HEK293 (cell line): ENCODE measurements around the gene NECAB3.

Experiments used
- GLIS2 ChIP-seq: fragments of 450-650 bp; formaldehyde crosslinking; IDR thresholded peaks from 2 replicates; pipeline ENCODE4 v1.5.1; 2016; ENCODE audit warnings: missing biosample characterization, missing genetic modification characterization
- KLF1 ChIP-seq: fragments of 450-650 bp; formaldehyde crosslinking; IDR thresholded peaks from 2 replicates; pipeline ENCODE4 v1.5.1; 2016; ENCODE audit warnings: missing biosample characterization, missing genetic modification characterization
- SCRT1 ChIP-seq: fragments of 450-650 bp; formaldehyde crosslinking; IDR thresholded peaks from 2 replicates; pipeline ENCODE4 v1.5.1; 2016; ENCODE audit warnings: missing biosample characterization, missing genetic modification characterization, borderline replicate concordance
- SP3 ChIP-seq: fragments of 450-650 bp; formaldehyde crosslinking; IDR thresholded peaks from 2 replicates; pipeline ENCODE4 v1.5.1; 2016; ENCODE audit warnings: missing biosample characterization, missing genetic modification characterization
- ZBTB17 ChIP-seq: fragments of 450-650 bp; formaldehyde crosslinking; IDR thresholded peaks from 2 replicates; pipeline ENCODE4 v1.5.1; 2016; ENCODE audit warnings: missing biosample characterization, missing genetic modification characterization
- ZFHX2 ChIP-seq: fragments of 450-650 bp; formaldehyde crosslinking; conservative IDR thresholded peaks from 2 replicates; pipeline ENCODE4 v1.5.1; 2016; ENCODE audit warnings: missing biosample characterization, missing genetic modification characterization
- ZNF121 ChIP-seq: fragments of 450-650 bp; formaldehyde crosslinking; IDR thresholded peaks from 2 replicates; pipeline ENCODE4 v1.5.1; 2016; ENCODE audit warnings: missing biosample characterization, missing genetic modification characterization
- ZNF223 ChIP-seq: fragments of 450-650 bp; formaldehyde crosslinking; IDR thresholded peaks from 2 replicates; pipeline ENCODE4 v1.5.1; 2016; ENCODE audit warnings: missing biosample characterization, missing genetic modification characterization
- ZNF302 ChIP-seq: fragments of 450-650 bp; formaldehyde crosslinking; IDR thresholded peaks from 2 replicates; pipeline ENCODE4 v1.5.1; 2016; ENCODE audit warnings: missing biosample characterization, missing genetic modification characterization, low read depth
- ZNF324 ChIP-seq: fragments of 450-650 bp; formaldehyde crosslinking; IDR thresholded peaks from 2 replicates; pipeline ENCODE4 v1.5.1; 2016; ENCODE audit warnings: missing biosample characterization, missing genetic modification characterization
- ZNF473 ChIP-seq: fragments of 450-650 bp; formaldehyde crosslinking; IDR thresholded peaks from 2 replicates; pipeline ENCODE4 v1.5.1; 2017; ENCODE audit warnings: missing biosample characterization, missing genetic modification characterization
- ZNF521 ChIP-seq: fragments of 450-650 bp; formaldehyde crosslinking; IDR thresholded peaks from 2 replicates; pipeline ENCODE4 v1.5.1; 2017; ENCODE audit warnings: missing biosample characterization, mild to moderate bottlenecking, missing genetic modification characterization
- ZNF555 ChIP-seq: fragments of 450-650 bp; formaldehyde crosslinking; conservative IDR thresholded peaks from 2 replicates; pipeline ENCODE4 v1.5.1; 2017; ENCODE audit warnings: missing biosample characterization, mild to moderate bottlenecking, missing genetic modification characterization, inconsistent platforms
- ZNF558 ChIP-seq: fragments of 450-650 bp; formaldehyde crosslinking; IDR thresholded peaks from 2 replicates; pipeline ENCODE4 v1.5.1; 2016; ENCODE audit warnings: missing biosample characterization, missing genetic modification characterization
- ZNF654 ChIP-seq: fragments of 450-650 bp; formaldehyde crosslinking; IDR thresholded peaks from 2 replicates; pipeline ENCODE4 v1.5.1; 2016; ENCODE audit warnings: low read depth, missing biosample characterization, missing genetic modification characterization
- ZNF658 ChIP-seq: fragments of 450-650 bp; formaldehyde crosslinking; IDR thresholded peaks from 2 replicates; pipeline ENCODE4; 2016; ENCODE audit warnings: missing biosample characterization, missing genetic modification characterization
- ZNF660 ChIP-seq: fragments of 450-650 bp; IDR thresholded peaks from 2 replicates; pipeline ENCODE4 v1.5.1; 2018; ENCODE audit warnings: missing biosample characterization, mild to moderate bottlenecking, missing genetic modification characterization
- ZNF707 ChIP-seq: fragments of 450-650 bp; formaldehyde crosslinking; IDR thresholded peaks from 2 replicates; pipeline ENCODE4 v1.5.1; 2016; ENCODE audit warnings: missing biosample characterization, missing genetic modification characterization
- ZNF785 ChIP-seq: fragments of 450-650 bp; formaldehyde crosslinking; IDR thresholded peaks from 2 replicates; pipeline ENCODE4 v1.5.1; 2016; ENCODE audit warnings: missing biosample characterization, missing genetic modification characterization
- ZNF791 ChIP-seq: fragments of 450-650 bp; formaldehyde crosslinking; IDR thresholded peaks from 2 replicates; pipeline ENCODE4 v1.5.1; 2016; ENCODE audit warnings: missing biosample characterization, missing genetic modification characterization
- TF ChIP-seq, protein P1 (sequence below): fragments of 450-650 bp; formaldehyde crosslinking; optimal IDR thresholded peaks from 2 replicates; pipeline ENCODE3; 2016; ENCODE audit warnings: missing biosample characterization, mild to moderate bottlenecking, missing genetic modification characterization
- TF ChIP-seq, protein P2 (sequence below): fragments of 450-650 bp; formaldehyde crosslinking; IDR thresholded peaks from 2 replicates; pipeline ENCODE4; 2016; ENCODE audit warnings: missing biosample characterization, missing genetic modification characterization
- TF ChIP-seq, protein P3 (sequence below): fragments of 450-650 bp; formaldehyde crosslinking; IDR thresholded peaks from 2 replicates; pipeline ENCODE4 v1.5.1; 2016; ENCODE audit warnings: missing biosample characterization, missing genetic modification characterization
- TF ChIP-seq, protein P4 (sequence below): fragments of 450-650 bp; IDR thresholded peaks from 2 replicates; pipeline ENCODE4 v1.5.1; 2018; ENCODE audit warnings: missing biosample characterization, mild to moderate bottlenecking, missing genetic modification characterization
- TF ChIP-seq, protein P5 (sequence below): fragments of 450-650 bp; formaldehyde crosslinking; IDR thresholded peaks from 2 replicates; pipeline ENCODE4 v1.5.1; 2016; ENCODE audit warnings: missing biosample characterization, missing genetic modification characterization
- TF ChIP-seq, protein P6 (sequence below): fragments of 450-650 bp; formaldehyde crosslinking; conservative IDR thresholded peaks from 2 replicates; pipeline ENCODE4 v1.5.1; 2016; ENCODE audit warnings: low read depth, missing biosample characterization, missing genetic modification characterization
- TF ChIP-seq, protein P7 (sequence below): sonication (generic); formaldehyde crosslinking; IDR thresholded peaks from 2 replicates; pipeline ENCODE4 v1.8.1; 2022; ENCODE audit warnings: mild to moderate bottlenecking, moderate library complexity, missing genetic modification reagents

The NECAB3 gene

DNA sequence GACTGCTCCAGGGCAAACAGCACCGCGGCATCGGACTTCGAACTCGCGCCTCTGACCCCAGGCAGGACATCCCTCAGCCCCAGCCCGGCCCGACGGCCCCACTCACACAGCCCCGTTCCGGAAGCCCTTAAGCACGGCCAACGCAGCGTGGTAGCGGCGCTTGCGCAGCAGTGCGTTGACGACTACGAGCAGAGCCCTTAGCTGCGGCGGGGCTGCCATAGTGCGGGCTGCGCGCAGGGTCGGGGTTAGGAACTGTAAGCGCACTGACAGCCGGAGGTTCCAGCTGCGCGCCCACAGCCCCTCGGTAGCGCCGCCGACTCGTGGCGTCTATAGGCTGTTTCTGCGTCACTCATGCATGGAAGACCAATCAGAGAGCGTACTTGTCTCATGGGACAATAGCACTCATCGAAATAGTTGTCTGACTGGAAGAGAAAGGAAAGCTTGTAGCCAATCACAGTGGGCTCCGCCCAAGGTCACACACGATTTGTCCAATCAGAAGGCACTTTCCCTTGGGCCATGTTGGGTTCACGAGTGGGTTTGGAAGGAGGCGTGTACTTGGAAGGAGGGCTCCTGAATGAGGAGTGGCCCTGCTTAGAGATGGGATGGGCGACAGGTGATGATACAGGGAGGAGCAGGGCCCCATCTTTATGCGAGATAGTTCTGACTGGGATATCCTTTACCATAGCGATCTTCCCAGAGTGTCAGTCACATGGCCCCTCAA lies 45.9 kb upstream of the NECAB3 start, which contains the start of gene PXMP4 (continued):
- TF ChIP-seq, protein P1, sequence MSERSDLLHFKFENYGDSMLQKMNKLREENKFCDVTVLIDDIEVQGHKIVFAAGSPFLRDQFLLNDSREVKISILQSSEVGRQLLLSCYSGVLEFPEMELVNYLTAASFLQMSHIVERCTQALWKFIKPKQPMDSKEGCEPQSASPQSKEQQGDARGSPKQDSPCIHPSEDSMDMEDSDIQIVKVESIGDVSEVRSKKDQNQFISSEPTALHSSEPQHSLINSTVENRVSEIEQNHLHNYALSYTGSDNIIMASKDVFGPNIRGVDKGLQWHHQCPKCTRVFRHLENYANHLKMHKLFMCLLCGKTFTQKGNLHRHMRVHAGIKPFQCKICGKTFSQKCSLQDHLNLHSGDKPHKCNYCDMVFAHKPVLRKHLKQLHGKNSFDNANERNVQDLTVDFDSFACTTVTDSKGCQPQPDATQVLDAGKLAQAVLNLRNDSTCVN (tag by site-specific recombination), result peak; percentile 90
- TF ChIP-seq ZNF658 (tag by site-specific recombination) (no peak), ZNF302 (tag by site-specific recombination) (no peak), SP3 (tag by site-specific recombination) (peak; percentile 98), ZNF654 (tag by site-specific recombination) (no peak), KLF1 (tag by site-specific recombination) (peak; percentile 57), ZNF555 (tag by site-specific recombination) (no peak), ZNF521 (no peak), ZFHX2 (peak; percentile 73), ZBTB17 (0 out of 2 replicates have a peak, but pooled peaks have one; percentile 30), ZNF558 (tag by site-specific recombination) (no peak), ZNF324 (tag by site-specific recombination) (no peak), SCRT1 (tag by site-specific recombination) (no peak; the same call in 1 of the 2 replicates), ZNF660 (tag by site-specific recombination) (no peak), ZNF223 (no peak), ZNF785 (tag by site-specific recombination) (no peak), ZNF791 (tag by site-specific recombination) (no peak), GLIS2 (0 out of 2 replicates have a peak, but pooled peaks have one; percentile 15), ZNF707 (tag by site-specific recombination) (no peak), ZNF473 (tag by site-specific recombination) (no peak), ZNF121 (tag by site-specific recombination) (no peak; the same call in 1 of the 2 replicates)
- TF ChIP-seq, protein P2, sequence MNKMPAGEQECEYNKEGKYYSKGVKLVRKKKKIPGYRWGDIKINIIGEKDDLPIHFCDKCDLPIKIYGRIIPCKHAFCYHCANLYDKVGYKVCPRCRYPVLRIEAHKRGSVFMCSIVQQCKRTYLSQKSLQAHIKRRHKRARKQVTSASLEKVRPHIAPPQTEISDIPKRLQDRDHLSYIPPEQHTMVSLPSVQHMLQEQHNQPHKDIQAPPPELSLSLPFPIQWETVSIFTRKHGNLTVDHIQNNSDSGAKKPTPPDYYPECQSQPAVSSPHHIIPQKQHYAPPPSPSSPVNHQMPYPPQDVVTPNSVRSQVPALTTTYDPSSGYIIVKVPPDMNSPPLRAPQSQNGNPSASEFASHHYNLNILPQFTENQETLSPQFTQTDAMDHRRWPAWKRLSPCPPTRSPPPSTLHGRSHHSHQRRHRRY (tag by site-specific recombination), result no peak
- TF ChIP-seq, protein P3, sequence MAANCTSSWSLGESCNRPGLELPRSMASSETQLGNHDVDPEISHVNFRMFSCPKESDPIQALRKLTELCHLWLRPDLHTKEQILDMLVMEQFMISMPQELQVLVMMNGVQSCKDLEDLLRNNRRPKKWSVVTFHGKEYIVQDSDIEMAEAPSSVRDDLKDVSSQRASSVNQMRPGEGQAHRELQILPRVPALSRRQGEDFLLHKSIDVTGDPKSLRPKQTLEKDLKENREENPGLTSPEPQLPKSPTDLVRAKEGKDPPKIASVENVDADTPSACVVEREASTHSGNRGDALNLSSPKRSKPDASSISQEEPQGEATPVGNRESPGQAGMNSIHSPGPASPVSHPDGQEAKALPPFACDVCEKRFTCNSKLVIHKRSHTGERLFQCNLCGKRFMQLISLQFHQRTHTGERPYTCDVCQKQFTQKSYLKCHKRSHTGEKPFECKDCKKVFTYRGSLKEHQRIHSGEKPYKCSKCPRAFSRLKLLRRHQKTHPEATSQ (tag by site-specific recombination), result no peak
- TF ChIP-seq, protein P4, sequence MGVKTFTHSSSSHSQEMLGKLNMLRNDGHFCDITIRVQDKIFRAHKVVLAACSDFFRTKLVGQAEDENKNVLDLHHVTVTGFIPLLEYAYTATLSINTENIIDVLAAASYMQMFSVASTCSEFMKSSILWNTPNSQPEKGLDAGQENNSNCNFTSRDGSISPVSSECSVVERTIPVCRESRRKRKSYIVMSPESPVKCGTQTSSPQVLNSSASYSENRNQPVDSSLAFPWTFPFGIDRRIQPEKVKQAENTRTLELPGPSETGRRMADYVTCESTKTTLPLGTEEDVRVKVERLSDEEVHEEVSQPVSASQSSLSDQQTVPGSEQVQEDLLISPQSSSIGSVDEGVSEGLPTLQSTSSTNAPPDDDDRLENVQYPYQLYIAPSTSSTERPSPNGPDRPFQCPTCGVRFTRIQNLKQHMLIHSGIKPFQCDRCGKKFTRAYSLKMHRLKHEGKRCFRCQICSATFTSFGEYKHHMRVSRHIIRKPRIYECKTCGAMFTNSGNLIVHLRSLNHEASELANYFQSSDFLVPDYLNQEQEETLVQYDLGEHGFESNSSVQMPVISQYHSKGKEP (tag by site-specific recombination), result no peak
- TF ChIP-seq, protein P5, sequence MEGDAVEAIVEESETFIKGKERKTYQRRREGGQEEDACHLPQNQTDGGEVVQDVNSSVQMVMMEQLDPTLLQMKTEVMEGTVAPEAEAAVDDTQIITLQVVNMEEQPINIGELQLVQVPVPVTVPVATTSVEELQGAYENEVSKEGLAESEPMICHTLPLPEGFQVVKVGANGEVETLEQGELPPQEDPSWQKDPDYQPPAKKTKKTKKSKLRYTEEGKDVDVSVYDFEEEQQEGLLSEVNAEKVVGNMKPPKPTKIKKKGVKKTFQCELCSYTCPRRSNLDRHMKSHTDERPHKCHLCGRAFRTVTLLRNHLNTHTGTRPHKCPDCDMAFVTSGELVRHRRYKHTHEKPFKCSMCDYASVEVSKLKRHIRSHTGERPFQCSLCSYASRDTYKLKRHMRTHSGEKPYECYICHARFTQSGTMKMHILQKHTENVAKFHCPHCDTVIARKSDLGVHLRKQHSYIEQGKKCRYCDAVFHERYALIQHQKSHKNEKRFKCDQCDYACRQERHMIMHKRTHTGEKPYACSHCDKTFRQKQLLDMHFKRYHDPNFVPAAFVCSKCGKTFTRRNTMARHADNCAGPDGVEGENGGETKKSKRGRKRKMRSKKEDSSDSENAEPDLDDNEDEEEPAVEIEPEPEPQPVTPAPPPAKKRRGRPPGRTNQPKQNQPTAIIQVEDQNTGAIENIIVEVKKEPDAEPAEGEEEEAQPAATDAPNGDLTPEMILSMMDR (tag by site-specific recombination), result no peak
- TF ChIP-seq, protein P6, sequence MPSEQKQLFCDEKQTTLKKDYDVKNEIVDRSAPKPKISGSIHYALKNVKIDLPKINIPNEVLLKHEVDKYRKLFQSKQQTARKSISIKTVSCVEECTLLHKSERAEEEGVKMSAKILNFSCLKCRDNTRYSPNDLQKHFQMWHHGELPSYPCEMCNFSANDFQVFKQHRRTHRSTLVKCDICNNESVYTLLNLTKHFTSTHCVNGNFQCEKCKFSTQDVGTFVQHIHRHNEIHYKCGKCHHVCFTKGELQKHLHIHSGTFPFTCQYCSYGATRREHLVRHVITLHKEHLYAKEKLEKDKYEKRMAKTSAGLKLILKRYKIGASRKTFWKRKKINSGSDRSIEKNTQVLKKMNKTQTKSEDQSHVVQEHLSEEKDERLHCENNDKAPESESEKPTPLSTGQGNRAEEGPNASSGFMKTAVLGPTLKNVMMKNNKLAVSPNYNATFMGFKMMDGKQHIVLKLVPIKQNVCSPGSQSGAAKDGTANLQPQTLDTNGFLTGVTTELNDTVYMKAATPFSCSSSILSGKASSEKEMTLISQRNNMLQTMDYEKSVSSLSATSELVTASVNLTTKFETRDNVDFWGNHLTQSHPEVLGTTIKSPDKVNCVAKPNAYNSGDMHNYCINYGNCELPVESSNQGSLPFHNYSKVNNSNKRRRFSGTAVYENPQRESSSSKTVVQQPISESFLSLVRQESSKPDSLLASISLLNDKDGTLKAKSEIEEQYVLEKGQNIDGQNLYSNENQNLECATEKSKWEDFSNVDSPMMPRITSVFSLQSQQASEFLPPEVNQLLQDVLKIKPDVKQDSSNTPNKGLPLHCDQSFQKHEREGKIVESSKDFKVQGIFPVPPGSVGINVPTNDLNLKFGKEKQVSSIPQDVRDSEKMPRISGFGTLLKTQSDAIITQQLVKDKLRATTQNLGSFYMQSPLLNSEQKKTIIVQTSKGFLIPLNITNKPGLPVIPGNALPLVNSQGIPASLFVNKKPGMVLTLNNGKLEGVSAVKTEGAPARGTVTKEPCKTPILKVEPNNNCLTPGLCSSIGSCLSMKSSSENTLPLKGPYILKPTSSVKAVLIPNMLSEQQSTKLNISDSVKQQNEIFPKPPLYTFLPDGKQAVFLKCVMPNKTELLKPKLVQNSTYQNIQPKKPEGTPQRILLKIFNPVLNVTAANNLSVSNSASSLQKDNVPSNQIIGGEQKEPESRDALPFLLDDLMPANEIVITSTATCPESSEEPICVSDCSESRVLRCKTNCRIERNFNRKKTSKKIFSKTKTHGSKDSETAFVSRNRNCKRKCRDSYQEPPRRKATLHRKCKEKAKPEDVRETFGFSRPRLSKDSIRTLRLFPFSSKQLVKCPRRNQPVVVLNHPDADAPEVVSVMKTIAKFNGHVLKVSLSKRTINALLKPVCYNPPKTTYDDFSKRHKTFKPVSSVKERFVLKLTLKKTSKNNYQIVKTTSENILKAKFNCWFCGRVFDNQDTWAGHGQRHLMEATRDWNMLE (tag by site-specific recombination), result peak; percentile 74
- TF ChIP-seq, protein P7, sequence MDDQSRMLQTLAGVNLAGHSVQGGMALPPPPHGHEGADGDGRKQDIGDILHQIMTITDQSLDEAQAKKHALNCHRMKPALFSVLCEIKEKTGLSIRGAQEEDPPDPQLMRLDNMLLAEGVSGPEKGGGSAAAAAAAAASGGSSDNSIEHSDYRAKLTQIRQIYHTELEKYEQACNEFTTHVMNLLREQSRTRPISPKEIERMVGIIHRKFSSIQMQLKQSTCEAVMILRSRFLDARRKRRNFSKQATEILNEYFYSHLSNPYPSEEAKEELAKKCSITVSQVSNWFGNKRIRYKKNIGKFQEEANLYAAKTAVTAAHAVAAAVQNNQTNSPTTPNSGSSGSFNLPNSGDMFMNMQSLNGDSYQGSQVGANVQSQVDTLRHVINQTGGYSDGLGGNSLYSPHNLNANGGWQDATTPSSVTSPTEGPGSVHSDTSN (CRISPR knock-in tag), result peak; percentile 92; the same call in 1 of the 2 replicates
